GM06990 (cell line): ENCODE measurements around the gene ADAT1.

Experiments used
- DNase-seq: peaks from one replicate; pipeline ENCODE4 v3.0.0-alpha.2; 2011; ENCODE audit not compliant: insufficient read length; ENCODE audit errors: extremely low read depth
- H3K27me3 ChIP-seq: replicated peaks from 2 replicates; pipeline ENCODE4 v1.6.0; 2011; ENCODE audit warnings: low read length; ENCODE audit not compliant: control insufficient read depth, insufficient read depth
- H3K36me3 ChIP-seq: 2 replicates; pipeline ENCODE4 v1.5.1; 2011; ENCODE audit warnings: low read length; ENCODE audit not compliant: control insufficient read depth, insufficient read depth
- H3K4me3 ChIP-seq: replicated peaks from 2 replicates; pipeline ENCODE4 v1.5.1; 2011; ENCODE audit warnings: low read depth, mild to moderate bottlenecking, control low read depth, low read length
- TF ChIP-seq, protein P1 (sequence below): IDR thresholded peaks from 2 replicates; pipeline ENCODE4 v1.5.1; 2011; ENCODE audit warnings: low read length, control low read depth, mild to moderate bottlenecking, inconsistent platforms; ENCODE audit not compliant: insufficient read depth, poor library complexity, severe bottlenecking

ADAT1 gene

DNA sequence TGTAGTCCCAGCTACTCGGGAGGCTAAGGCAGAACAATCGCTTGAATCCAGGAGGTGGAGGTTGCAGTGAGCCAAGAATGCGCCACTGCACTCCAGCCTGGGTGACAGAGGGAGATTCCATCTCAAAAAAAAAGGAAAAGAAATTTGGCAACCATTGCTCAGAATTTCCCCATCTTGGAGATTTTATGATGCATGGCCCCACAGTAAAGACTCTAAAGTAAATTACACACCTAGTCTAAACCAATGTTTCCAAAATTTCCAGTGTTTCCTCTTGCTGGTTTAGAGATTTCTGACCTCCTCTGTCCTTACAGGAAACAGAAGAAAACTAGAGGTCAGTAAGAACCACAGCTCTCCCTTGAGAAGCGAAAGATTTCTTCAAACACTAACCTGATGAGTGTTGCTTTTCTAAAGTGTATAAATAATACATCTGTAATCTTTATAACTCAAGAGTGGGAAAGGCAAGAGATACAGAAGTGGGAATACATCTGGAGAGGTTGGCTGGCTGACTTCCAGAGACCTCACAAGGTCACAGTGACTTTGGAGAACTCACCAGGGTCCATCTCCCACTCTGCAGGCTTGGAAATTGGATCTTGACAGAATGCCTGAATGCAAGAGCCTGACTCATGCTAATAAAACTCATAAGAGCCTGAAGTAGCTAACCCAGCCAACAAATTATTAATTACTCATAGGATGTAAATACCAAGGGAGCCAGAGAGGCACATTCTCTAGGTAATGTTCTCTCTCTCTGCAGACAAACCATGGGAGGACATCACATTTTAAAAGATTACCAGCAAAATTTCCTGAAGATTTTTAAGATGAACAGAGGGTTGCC is 8.8 kb downstream of the ADAT1 start:
- no peak for DNase-seq
- TF ChIP-seq, protein P1, sequence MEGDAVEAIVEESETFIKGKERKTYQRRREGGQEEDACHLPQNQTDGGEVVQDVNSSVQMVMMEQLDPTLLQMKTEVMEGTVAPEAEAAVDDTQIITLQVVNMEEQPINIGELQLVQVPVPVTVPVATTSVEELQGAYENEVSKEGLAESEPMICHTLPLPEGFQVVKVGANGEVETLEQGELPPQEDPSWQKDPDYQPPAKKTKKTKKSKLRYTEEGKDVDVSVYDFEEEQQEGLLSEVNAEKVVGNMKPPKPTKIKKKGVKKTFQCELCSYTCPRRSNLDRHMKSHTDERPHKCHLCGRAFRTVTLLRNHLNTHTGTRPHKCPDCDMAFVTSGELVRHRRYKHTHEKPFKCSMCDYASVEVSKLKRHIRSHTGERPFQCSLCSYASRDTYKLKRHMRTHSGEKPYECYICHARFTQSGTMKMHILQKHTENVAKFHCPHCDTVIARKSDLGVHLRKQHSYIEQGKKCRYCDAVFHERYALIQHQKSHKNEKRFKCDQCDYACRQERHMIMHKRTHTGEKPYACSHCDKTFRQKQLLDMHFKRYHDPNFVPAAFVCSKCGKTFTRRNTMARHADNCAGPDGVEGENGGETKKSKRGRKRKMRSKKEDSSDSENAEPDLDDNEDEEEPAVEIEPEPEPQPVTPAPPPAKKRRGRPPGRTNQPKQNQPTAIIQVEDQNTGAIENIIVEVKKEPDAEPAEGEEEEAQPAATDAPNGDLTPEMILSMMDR, result no peak
- Histone ChIP-seq H3K4me3 (no peak overlapping the region), H3K27me3 (no peaks in the 10 kb centered on the region), H3K36me3 (peaks cover 18% of the 10 kb centered on the region)

DNA sequence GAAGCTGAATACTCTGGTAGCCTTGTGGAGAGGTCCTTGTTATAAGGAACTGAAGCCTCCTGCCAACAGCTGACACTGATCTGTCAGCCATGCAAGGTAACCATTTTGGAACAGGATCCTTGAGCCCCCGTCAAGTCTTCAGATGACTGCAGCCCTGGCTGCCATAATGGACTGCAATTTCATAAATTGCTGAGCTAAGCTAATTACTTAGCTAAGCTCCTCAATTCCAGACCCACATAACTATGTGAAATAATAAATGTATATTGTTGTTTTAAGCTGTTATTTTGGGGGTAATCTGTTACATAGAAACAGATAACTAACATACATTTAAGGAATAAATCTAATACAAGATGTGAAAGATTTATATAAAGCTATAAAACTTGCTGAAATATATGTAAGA is 16.6 kb downstream of the ADAT1 start:
- H3K36me3 ChIP-seq, result peaks cover 27% of the 10 kb centered on the region
- DNase-seq, result no peak
- no peak overlapping the region for H3K4me3 ChIP-seq
- TF ChIP-seq, protein P1, result no peak
- H3K27me3 ChIP-seq, result no peaks in the 10 kb centered on the region

DNA sequence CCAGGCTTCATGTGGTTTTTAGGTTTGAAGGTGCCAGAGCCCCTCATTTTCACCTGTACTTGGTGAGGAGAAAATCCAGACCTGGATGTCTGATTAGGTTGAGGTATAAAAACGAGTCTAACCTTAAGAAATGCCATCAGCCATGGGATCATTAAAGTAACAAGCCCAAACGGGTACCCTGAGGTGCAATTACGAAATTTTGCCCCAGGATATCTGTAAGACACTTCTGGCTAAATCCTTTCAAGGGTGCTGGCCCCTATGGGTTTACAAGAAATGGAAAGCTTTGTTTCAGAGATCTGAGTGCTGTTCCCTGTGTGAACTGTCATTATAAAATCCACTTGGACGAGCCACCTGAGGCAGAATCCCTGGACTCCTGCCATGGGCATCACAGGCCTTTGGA is 19.8 kb downstream of the ADAT1 start:
- H3K4me3 ChIP-seq, result no peak overlapping the region
- no peaks in the 10 kb centered on the region for H3K27me3 ChIP-seq
- TF ChIP-seq, protein P1, result no peak
- DNase-seq, result no peak
- H3K36me3 ChIP-seq, result peaks cover 24% of the 10 kb centered on the region

DNA sequence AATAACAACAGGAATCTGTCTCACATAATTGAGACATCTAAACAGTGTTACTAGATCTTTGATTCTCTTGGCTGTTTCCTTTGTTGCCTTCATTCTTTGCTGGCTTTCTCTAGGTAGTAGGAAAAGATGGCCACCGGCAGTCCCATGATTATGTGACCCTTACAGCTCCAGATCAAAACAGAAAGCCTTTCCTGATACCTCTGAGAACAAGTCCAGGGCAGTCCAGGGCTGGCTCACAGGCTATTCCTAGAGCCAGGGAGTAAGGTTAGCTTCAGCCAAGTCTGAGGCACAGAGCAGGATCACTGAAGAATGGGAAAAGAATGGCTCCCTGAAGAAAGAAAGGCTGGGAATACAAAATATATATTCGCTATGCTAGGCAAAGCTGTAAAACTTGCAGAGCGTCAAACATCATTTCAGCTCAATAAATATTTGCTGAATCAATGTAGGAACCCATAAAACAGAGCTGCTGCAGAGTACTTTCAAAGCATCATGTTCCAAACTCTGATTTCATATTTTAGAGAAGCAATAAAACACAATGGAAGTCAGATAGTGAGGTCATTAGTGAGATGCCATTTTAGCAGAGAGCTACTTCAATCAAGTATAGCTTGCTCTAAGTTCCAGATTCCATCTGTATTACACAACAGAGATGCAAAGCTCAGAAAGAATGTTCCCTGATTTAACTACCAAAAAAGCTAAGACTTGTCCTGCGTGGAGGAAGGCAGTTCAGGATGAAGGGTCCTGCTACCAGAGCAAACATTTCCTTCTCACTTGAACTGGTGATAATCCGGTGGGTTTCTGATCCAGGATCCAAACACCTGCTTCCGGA is 23.4 kb downstream of the ADAT1 start:
- no peak for DNase-seq
- TF ChIP-seq, protein P1, result no peak
- H3K36me3 ChIP-seq, result peaks cover 21% of the 10 kb centered on the region
- no peaks in the 10 kb centered on the region for H3K27me3 ChIP-seq
- no peak overlapping the region for H3K4me3 ChIP-seq

DNA sequence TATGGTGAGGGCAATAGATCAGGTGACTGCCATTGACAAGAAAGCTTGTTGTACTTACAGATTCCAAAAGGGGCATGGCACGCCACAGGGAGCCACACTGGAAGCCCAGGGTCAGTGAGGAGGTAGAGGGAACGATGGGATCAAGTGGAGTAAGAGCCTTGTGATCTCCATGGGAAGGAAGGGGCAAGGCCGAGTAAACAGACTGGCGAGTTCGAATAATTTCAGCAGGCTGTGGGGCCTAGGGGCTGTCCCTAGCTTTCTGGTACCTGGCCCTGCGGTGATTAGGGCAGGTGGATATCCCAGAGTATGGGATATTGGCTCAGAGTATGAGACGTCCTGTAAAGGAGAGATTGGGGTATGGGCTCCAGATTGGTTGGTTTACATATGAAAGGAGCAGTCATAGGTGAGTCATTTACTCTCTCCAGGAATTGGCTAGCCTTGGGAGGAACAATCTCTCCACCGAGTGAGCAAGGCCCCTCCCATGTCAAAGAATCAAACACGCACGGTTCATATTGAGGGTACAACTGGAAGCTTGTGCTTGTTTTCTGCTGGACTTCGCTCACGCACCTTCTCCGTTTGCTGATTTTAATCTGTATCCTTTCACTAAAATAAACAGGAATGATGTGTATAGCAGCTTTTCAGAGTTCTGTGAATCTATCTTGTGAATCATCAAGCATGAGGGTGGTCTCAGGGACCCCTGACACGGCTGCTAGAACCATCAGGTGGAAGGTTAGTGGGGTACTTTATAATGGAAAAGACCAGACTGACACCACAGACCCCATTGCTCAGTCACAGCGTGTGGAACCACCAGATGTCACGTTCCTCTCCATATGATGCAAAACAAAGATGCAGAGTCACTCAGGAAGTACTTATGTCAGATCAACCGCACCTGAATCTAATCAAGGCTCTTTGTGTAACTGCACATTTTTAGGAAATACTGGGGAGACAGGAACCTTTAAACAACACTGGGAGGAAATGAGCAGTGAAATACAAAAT is 29.0 kb downstream of the ADAT1 start:
- DNase-seq, result no peak
- TF ChIP-seq, protein P1, result no peak
- Histone ChIP-seq H3K36me3 (peaks cover 1% of the 10 kb centered on the region; the same call in 1 of the 2 replicates), H3K4me3 (no peak overlapping the region), H3K27me3 (no peaks in the 10 kb centered on the region)
